GM23338 (cell line): Measurements from ENCODE around the gene RTF1. TPM values are rescaled to one million over a fixed set of nuclear protein-coding genes. Genes with fewer than 3 reads are reported as not detected.

Source experiments
- CREB1 ChIP-seq: fragments of 250-450 bp; sonication (Bioruptor Pico); IDR thresholded peaks from 2 replicates; pipeline ENCODE4 v1.5.0; 2020; ENCODE audit warnings: low read depth, mild to moderate bottlenecking, moderate library complexity
- EZH2 ChIP-seq: fragments of 200-600 bp; sonication (generic); IDR thresholded peaks from one replicate; pipeline ENCODE4 v1.8.0; 2017; ENCODE audit warnings: antibody characterized with exemption, mild to moderate bottlenecking, low read depth; ENCODE audit not compliant: unreplicated experiment
- JUNB ChIP-seq: IDR thresholded peaks from one replicate; pipeline ENCODE4 v1.6.1; 2016; ENCODE audit warnings: antibody characterized with exemption; ENCODE audit not compliant: unreplicated experiment
- polyA plus RNA-seq: library from polyadenylated mRNA; unstranded; fragments of >200 nt; fragmentation: Nextera tagmentation; extraction: Ambion mirVana; gene quantifications from 2 replicates; pipeline ENCODE4 v1.2.1, GENCODE V29; 2016
- total RNA-seq: library from RNA; depleted of rRNA; stranded (reverse); fragments of >200 nt; shearing (Covaris generic); gene quantifications from 2 replicates; pipeline ENCODE4 v1.2.3, GENCODE V29; 2014
- TF ChIP-seq, protein P1 (sequence below): fragments of 250-450 bp; sonication (Bioruptor Pico); IDR thresholded peaks from 2 replicates; pipeline ENCODE4 v1.5.0; 2020; ENCODE audit warnings: mild to moderate bottlenecking, moderate library complexity
- TF ChIP-seq, protein P2 (sequence below): IDR thresholded peaks from 2 replicates; pipeline ENCODE4 v1.6.1; 2016; ENCODE audit warnings: antibody characterized with exemption
- TF ChIP-seq, protein P3 (sequence below), 2 experiments: fragments of 200-600 bp in 1 of 2; sonication (generic) in 1 of 2; conservative IDR thresholded peaks; 2 replicates each; pipeline versions ENCODE4 v1.5.1 to v1.6.1; 2016 to 2017; ENCODE audit warnings: antibody characterized with exemption in 2 of 2, low read depth in 2 of 2, mild to moderate bottlenecking in 2 of 2, moderate library complexity in 1 of 2

RTF1 gene
- total and polyA plus RNA-seq, 2 experiments from 2014 or later: 38.1 to 298 TPM

DNA sequence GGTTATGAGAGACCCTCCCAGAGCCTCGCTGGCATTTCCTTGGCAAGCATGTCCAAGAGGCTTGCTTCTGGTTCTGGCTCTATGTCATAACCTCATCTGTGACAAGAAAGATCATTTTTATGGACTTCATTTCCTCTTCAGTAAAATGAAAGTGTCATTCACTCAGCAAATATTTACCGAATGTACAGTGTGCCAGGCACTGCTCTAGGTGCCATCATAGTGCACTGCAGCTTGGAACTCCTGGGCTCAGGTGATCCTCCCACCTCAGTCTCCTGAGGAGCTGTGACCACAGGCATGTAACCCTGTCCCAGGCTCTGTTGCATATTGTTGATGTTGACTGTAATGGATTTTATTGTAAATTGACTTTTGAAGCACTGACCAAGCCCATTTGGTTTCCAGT lies 58.0 kb downstream of the RTF1 start (continued):
- TF ChIP-seq, protein P1, sequence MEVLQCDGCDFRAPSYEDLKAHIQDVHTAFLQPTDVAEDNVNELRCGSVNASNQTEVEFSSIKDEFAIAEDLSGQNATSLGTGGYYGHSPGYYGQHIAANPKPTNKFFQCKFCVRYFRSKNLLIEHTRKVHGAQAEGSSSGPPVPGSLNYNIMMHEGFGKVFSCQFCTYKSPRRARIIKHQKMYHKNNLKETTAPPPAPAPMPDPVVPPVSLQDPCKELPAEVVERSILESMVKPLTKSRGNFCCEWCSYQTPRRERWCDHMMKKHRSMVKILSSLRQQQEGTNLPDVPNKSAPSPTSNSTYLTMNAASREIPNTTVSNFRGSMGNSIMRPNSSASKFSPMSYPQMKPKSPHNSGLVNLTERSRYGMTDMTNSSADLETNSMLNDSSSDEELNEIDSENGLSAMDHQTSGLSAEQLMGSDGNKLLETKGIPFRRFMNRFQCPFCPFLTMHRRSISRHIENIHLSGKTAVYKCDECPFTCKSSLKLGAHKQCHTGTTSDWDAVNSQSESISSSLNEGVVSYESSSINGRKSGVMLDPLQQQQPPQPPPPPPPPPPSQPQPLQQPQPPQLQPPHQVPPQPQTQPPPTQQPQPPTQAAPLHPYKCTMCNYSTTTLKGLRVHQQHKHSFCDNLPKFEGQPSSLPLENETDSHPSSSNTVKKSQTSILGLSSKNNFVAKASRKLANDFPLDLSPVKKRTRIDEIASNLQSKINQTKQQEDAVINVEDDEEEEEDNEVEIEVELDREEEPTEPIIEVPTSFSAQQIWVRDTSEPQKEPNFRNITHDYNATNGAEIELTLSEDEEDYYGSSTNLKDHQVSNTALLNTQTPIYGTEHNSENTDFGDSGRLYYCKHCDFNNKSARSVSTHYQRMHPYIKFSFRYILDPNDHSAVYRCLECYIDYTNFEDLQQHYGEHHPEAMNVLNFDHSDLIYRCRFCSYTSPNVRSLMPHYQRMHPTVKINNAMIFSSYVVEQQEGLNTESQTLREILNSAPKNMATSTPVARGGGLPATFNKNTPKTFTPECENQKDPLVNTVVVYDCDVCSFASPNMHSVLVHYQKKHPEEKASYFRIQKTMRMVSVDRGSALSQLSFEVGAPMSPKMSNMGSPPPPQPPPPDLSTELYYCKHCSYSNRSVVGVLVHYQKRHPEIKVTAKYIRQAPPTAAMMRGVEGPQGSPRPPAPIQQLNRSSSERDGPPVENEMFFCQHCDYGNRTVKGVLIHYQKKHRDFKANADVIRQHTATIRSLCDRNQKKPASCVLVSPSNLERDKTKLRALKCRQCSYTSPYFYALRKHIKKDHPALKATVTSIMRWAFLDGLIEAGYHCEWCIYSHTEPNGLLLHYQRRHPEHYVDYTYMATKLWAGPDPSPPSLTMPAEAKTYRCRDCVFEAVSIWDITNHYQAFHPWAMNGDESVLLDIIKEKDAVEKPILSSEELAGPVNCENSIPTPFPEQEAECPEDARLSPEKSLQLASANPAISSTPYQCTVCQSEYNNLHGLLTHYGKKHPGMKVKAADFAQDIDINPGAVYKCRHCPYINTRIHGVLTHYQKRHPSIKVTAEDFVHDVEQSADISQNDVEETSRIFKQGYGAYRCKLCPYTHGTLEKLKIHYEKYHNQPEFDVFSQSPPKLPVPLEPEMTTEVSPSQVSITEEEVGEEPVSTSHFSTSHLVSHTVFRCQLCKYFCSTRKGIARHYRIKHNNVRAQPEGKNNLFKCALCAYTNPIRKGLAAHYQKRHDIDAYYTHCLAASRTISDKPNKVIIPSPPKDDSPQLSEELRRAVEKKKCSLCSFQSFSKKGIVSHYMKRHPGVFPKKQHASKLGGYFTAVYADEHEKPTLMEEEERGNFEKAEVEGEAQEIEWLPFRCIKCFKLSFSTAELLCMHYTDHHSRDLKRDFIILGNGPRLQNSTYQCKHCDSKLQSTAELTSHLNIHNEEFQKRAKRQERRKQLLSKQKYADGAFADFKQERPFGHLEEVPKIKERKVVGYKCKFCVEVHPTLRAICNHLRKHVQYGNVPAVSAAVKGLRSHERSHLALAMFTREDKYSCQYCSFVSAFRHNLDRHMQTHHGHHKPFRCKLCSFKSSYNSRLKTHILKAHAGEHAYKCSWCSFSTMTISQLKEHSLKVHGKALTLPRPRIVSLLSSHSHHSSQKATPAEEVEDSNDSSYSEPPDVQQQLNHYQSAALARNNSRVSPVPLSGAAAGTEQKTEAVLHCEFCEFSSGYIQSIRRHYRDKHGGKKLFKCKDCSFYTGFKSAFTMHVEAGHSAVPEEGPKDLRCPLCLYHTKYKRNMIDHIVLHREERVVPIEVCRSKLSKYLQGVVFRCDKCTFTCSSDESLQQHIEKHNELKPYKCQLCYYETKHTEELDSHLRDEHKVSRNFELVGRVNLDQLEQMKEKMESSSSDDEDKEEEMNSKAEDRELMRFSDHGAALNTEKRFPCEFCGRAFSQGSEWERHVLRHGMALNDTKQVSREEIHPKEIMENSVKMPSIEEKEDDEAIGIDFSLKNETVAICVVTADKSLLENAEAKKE (CRISPR knock-in tag): no peak
- no peak for TF ChIP-seq CREB1
- TF ChIP-seq, protein P2, sequence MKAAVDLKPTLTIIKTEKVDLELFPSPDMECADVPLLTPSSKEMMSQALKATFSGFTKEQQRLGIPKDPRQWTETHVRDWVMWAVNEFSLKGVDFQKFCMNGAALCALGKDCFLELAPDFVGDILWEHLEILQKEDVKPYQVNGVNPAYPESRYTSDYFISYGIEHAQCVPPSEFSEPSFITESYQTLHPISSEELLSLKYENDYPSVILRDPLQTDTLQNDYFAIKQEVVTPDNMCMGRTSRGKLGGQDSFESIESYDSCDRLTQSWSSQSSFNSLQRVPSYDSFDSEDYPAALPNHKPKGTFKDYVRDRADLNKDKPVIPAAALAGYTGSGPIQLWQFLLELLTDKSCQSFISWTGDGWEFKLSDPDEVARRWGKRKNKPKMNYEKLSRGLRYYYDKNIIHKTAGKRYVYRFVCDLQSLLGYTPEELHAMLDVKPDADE: no peak
- TF ChIP-seq JUNB: no peak
- TF ChIP-seq EZH2: no peak
- TF ChIP-seq, protein P3, sequence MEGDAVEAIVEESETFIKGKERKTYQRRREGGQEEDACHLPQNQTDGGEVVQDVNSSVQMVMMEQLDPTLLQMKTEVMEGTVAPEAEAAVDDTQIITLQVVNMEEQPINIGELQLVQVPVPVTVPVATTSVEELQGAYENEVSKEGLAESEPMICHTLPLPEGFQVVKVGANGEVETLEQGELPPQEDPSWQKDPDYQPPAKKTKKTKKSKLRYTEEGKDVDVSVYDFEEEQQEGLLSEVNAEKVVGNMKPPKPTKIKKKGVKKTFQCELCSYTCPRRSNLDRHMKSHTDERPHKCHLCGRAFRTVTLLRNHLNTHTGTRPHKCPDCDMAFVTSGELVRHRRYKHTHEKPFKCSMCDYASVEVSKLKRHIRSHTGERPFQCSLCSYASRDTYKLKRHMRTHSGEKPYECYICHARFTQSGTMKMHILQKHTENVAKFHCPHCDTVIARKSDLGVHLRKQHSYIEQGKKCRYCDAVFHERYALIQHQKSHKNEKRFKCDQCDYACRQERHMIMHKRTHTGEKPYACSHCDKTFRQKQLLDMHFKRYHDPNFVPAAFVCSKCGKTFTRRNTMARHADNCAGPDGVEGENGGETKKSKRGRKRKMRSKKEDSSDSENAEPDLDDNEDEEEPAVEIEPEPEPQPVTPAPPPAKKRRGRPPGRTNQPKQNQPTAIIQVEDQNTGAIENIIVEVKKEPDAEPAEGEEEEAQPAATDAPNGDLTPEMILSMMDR (conservative IDR thresholded peaks at IDR 0.05; ENCODE audit: low read depth in 2 of 2): no peak
